ENCODE results near the gene NDUFAB1. TPM values are rescaled to one million over a fixed set of nuclear protein-coding genes. Genes with fewer than 3 reads are reported as not detected.

Gene NDUFAB1
- polyA plus RNA-seq, 2 of the 4 experiments (the other 2 are of a cell fraction), result 167 to 277 TPM

DNA sequence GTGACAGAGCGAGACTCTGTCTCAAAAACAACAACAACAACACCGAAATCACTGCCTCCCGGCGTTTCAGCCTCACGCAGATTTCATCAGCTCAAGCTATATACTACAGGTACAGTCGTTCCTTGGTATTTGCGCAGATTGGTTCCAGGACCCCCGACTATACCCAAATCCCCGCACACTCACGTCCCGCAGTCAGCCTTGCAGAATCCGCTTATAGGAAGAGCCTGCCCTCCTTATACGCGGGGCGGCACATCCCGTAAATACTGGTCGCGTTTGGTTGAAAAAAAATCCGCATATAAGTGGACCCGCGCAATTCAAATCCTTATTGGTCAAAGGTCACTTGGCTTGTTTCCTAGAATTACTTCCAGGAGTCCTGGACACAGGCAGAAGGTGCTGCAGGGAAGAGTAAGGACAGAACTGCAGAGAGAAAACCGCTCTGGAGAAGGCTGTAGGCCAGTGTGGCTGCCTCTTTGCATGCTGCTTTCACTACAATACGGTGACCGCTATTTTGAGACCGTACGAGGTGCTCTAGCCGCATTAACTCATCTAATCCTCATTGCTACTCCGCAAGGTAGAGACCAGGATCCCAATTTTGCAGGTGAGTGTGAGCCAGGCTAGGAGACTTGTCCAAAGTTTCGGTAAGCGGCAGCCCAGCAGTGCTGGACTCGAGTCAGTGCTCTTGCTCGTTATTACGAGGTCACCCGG is 718 bp downstream of the NDUFAB1 start:
- ATAC-seq (peak; percentile 26 to 27; a peak in 4 of 6 replicates), DNase-seq (ENCODE audit: low read depth in 1 of 2, low spot score in 1 of 2) (peak in 1 of 2 experiments; percentile 7), FAIRE-seq (no peak)
- Histone ChIP-seq H3K4me3 (peak overlapping the region; percentile 86), H3K4me1 (peaks cover 11% of the 10 kb centered on the region; the same call in 2 of the 3 replicates), H3K27ac (peak overlapping the region; percentile 92 to 99), H3K4me2 (peak overlapping the region; percentile 88), H3K9me3 (no peaks in the 10 kb centered on the region)
- 19% methylated on average over 33 of the region's 34 CpGs for WGBS (ENCODE audit: missing lambda C conversion rate)
- CTCF ChIA-PET, result interaction anchor here (1.8 to 2.4 kb wide), 4 partner anchors 10 to 47 kb away, joined by 6 to 14 read pairs (median 8); partner anchors contain the start of genes DCTN5 and PALB2
- TF ChIP-seq CBX8 (IDR thresholded peaks at IDR 0.05) (no peak), KDM5A (IDR thresholded peaks at IDR 0.05) (no peak), POLR2AphosphoS2 (conservative IDR thresholded peaks at IDR 0.05; ENCODE audit: low read length) (no peak), CBX2 (IDR thresholded peaks at IDR 0.05; ENCODE audit: borderline replicate concordance, low read depth) (no peak), JUN (IDR thresholded peaks at IDR 0.05) (no peak), RAD21 (conservative IDR thresholded peaks at IDR 0.05 in 1 of 2, IDR thresholded peaks at IDR 0.05 in 1 of 2) (no peak)
- TF ChIP-seq, protein P1, sequence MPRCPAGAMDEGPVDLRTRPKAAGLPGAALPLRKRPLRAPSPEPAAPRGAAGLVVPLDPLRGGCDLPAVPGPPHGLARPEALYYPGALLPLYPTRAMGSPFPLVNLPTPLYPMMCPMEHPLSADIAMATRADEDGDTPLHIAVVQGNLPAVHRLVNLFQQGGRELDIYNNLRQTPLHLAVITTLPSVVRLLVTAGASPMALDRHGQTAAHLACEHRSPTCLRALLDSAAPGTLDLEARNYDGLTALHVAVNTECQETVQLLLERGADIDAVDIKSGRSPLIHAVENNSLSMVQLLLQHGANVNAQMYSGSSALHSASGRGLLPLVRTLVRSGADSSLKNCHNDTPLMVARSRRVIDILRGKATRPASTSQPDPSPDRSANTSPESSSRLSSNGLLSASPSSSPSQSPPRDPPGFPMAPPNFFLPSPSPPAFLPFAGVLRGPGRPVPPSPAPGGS (IDR thresholded peaks at IDR 0.05), result no peak
- TF ChIP-seq, protein P2, sequence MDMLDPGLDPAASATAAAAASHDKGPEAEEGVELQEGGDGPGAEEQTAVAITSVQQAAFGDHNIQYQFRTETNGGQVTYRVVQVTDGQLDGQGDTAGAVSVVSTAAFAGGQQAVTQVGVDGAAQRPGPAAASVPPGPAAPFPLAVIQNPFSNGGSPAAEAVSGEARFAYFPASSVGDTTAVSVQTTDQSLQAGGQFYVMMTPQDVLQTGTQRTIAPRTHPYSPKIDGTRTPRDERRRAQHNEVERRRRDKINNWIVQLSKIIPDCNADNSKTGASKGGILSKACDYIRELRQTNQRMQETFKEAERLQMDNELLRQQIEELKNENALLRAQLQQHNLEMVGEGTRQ (IDR thresholded peaks at IDR 0.05), result no peak
- POLR2A ChIA-PET, result no interaction called here

DNA sequence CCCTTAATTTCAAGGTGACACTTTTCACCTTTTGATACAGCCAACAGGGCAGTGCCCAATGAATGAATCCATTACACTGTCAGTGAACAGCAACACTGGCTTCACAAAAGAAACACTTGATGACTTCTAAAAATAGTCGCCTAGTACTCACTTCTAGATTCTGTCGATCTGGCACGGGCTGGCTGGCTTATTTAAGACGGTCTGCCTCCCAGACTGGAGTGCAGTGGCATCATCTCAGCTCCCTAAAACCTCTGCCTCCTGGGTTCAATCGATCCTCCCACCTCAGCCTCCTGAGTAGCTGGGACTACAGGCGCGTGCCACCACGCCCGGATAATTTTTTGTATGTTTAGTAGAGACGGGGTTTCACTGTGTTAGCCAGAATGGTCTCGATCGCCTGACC is 1.9 kb downstream of the NDUFAB1 start:
- 95% methylated on average over 12 of the region's 12 CpGs for WGBS (ENCODE audit: missing lambda C conversion rate)
- no peak for TF ChIP-seq CHD4 (IDR thresholded peaks at IDR 0.05; ENCODE audit: borderline replicate concordance)
- TF ChIP-seq HDAC2 (IDR thresholded peaks at IDR 0.05), result no peak
- TF ChIP-seq TFCP2L1 (CRISPR knock-in tag; IDR thresholded peaks at IDR 0.05), result no peak
- no peak for TF ChIP-seq KDM5A (IDR thresholded peaks at IDR 0.05)
- TF ChIP-seq, protein P3, sequence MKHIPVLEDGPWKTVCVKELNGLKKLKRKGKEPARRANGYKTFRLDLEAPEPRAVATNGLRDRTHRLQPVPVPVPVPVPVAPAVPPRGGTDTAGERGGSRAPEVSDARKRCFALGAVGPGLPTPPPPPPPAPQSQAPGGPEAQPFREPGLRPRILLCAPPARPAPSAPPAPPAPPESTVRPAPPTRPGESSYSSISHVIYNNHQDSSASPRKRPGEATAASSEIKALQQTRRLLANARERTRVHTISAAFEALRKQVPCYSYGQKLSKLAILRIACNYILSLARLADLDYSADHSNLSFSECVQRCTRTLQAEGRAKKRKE (CRISPR knock-in tag; IDR thresholded peaks at IDR 0.05; ENCODE audit: low read depth), result no peak
- TF ChIP-seq GATA3 (IDR thresholded peaks at IDR 0.05; ENCODE audit: borderline replicate concordance), result no peak
- TF ChIP-seq NPAS2 (CRISPR knock-in tag; IDR thresholded peaks at IDR 0.05; ENCODE audit: borderline replicate concordance), result no peak
- TF ChIP-seq CBX8 (IDR thresholded peaks at IDR 0.05), result no peak
- TF ChIP-seq NFE2L2 (conservative IDR thresholded peaks at IDR 0.05; ENCODE audit: low read length), result no peak
- no peak for TF ChIP-seq ESRRA (IDR thresholded peaks at IDR 0.05; ENCODE audit: borderline replicate concordance, low read length)
- peak overlapping the region; percentile 88 for H3K4me2 ChIP-seq

DNA sequence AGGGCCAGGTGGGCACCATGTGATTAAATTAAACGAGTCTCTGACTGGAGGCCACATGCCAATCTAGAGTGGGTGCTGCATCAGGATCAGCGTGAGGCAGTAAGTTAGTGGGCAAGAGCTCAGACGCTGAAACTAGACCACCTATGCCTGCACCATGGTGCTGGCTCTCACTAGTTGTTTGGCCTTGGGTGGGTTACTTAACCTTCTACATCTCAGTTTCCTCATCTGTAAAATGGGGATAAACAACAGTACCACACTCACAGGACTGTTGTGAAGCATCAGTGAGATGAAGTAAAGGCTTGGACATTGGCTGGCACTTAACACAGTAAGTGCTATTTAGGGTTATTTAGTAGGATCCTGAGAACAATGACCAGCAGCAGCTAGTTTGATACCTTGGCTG is 5.9 kb downstream of the NDUFAB1 start:
- 95% methylated on average over 3 of the region's 3 CpGs for WGBS (ENCODE audit: missing lambda C conversion rate)
- no peak overlapping the region for H3K4me2 ChIP-seq
- no peak for DNase-seq (ENCODE audit: low read depth in 1 of 2, low spot score in 1 of 2)
- no peak overlapping the region for H3K4me3 ChIP-seq
- H3K27ac ChIP-seq, result no peak overlapping the region
- no peak for ATAC-seq
- peaks cover 11% of the 10 kb centered on the region; the same call in 2 of the 3 replicates for H3K4me1 ChIP-seq
- H3K9me3 ChIP-seq, result no peaks in the 10 kb centered on the region
- CTCF ChIA-PET, result interaction anchor here (0.8 to 2.6 kb wide), 3 partner anchors 10 to 926 kb away, joined by 3 to 9 read pairs (median 5); no protein-coding TSS in a partner anchor
- POLR2A ChIA-PET, result no interaction called here
- TF ChIP-seq CHD4 (IDR thresholded peaks at IDR 0.05; ENCODE audit: borderline replicate concordance) (no peak), CHD2 (IDR thresholded peaks at IDR 0.05; ENCODE audit: low read length, partially characterized antibody) (no peak), FOSL2 (IDR thresholded peaks at IDR 0.05) (no peak), FOSL2 (CRISPR knock-in tag; IDR thresholded peaks at IDR 0.05) (no peak), ZFP36 (IDR thresholded peaks at IDR 0.05; ENCODE audit: borderline replicate concordance, partially characterized antibody) (no peak), ZNF302 (CRISPR knock-in tag; IDR thresholded peaks at IDR 0.05) (no peak), EHMT2 (IDR thresholded peaks at IDR 0.05; ENCODE audit: low read depth) (no peak), FOXS1 (CRISPR knock-in tag; IDR thresholded peaks at IDR 0.05) (no peak), MYC (IDR thresholded peaks at IDR 0.05; ENCODE audit: borderline replicate concordance, low read length) (no peak), ZSCAN20 (CRISPR knock-in tag; IDR thresholded peaks at IDR 0.05) (no peak), HOXB13 (CRISPR knock-in tag; IDR thresholded peaks at IDR 0.05; ENCODE audit: low read depth) (no peak), POLR2AphosphoS2 (conservative IDR thresholded peaks at IDR 0.05; ENCODE audit: low read length) (no peak), HOXA7 (CRISPR knock-in tag; IDR thresholded peaks at IDR 0.05) (no peak), ESRRA (IDR thresholded peaks at IDR 0.05; ENCODE audit: borderline replicate concordance, low read length) (no peak), PHF8 (IDR thresholded peaks at IDR 0.05; ENCODE audit: borderline replicate concordance, low read depth) (no peak), SREBF2 (IDR thresholded peaks at IDR 0.05) (no peak), NFE2L2 (conservative IDR thresholded peaks at IDR 0.05; ENCODE audit: low read length) (no peak), MAZ (IDR thresholded peaks at IDR 0.05; ENCODE audit: borderline replicate concordance, low read depth, low read length) (no peak)
- TF ChIP-seq, protein P4, sequence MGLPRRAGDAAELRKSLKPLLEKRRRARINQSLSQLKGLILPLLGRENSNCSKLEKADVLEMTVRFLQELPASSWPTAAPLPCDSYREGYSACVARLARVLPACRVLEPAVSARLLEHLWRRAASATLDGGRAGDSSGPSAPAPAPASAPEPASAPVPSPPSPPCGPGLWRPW (IDR thresholded peaks at IDR 0.05), result no peak
- no peak for FAIRE-seq

More for the DNA sequence above, 1.9 kb downstream of the NDUFAB1 start:
- no peak for ATAC-seq
- Histone ChIP-seq H3K27ac (no peak overlapping the region), H3K4me3 (0 out of 3 replicates have a peak overlapping the region, but pooled peaks have one; percentile 86), H3K4me1 (peaks cover 11% of the 10 kb centered on the region; the same call in 2 of the 3 replicates), H3K9me3 (no peaks in the 10 kb centered on the region)
- POLR2A ChIA-PET, result no interaction called here
- no peak for FAIRE-seq
- DNase-seq (ENCODE audit: low read depth in 1 of 2, low spot score in 1 of 2), result no peak
- CTCF ChIA-PET, result interaction anchor here (0.6 kb wide), 1 partner anchor 154 kb away, joined by 4 read pairs; no protein-coding TSS in a partner anchor
